Retinal pigment epithelial cell (primary cell): ENCODE measurements around the gene EHHADH.

Source experiments
- DNase-seq: peaks from one replicate; pipeline ENCODE4 v3.0.0-alpha.2; 2010; ENCODE audit warnings: low read depth
- H3K4me3 ChIP-seq: 2 replicates; pipeline ENCODE4 v1.5.1; 2011; ENCODE audit warnings: mild to moderate bottlenecking, low read length, control low read depth, moderate library complexity
- CTCF ChIP-seq: conservative IDR thresholded peaks from 2 replicates; pipeline ENCODE4 v1.5.1; 2011; ENCODE audit warnings: low read depth, low read length, control low read depth, inconsistent platforms

Gene EHHADH

GRCh38 chr3:185199206-185199605, 54.6 kb downstream of the EHHADH start:
- no peak for TF ChIP-seq CTCF
- H3K4me3 ChIP-seq, result no peak overlapping the region
- no peak for DNase-seq

DNA sequence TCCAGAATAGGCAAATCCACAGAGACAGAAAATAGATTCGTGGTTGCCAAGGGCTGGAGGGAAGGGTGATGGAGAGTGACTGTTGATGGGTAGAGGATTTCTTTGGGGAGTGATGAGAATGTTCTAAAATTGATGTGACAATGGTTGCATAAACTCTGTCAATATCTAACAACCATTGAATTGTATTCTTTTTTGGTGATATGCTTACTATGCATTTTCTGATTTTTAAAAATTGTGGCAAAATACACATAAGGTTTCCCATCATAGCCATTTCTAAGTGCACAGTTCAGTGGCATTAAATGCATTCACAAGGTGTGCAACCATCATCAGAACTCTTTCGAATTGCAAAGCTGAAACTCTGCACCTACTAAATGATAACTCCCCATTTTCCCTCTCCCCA, 56.8 kb downstream of the EHHADH start:
- DNase-seq, result no peak
- TF ChIP-seq CTCF, result no peak
- H3K4me3 ChIP-seq, result no peak overlapping the region

GRCh38 chr3:185195652-185196051, 58.2 kb downstream of the EHHADH start:
- no peak for TF ChIP-seq CTCF

GRCh38 chr3:185188816-185189215, 65.0 kb downstream of the EHHADH start:
- DNase-seq, result no peak
- TF ChIP-seq CTCF, result no peak
- H3K4me3 ChIP-seq, result no peak overlapping the region

More at GRCh38 chr3:185195652-185196051, 58.2 kb downstream of the EHHADH start:
- H3K4me3 ChIP-seq, result no peak overlapping the region
- no peak for DNase-seq

DNA sequence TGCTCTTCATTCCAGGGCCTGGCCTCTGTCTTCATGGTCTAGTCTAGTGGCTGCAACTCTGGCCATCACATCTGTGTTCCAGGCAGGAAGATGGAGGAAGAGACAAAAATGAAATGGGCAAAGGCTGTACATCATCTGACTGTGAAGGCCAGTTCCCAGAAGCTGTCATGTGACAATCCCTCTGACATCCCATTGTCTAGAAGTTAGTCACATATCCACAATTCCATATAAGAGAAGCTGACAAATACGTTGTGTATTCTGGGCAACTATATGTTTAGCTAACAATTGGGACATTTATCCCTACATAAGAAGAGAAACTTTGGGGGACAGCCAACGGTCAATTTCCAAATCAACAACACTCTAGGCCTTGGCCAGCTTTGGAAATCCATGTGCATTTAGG, 66.5 kb downstream of the EHHADH start:
- no peak overlapping the region for H3K4me3 ChIP-seq
- TF ChIP-seq CTCF, result no peak
- no peak for DNase-seq

DNA sequence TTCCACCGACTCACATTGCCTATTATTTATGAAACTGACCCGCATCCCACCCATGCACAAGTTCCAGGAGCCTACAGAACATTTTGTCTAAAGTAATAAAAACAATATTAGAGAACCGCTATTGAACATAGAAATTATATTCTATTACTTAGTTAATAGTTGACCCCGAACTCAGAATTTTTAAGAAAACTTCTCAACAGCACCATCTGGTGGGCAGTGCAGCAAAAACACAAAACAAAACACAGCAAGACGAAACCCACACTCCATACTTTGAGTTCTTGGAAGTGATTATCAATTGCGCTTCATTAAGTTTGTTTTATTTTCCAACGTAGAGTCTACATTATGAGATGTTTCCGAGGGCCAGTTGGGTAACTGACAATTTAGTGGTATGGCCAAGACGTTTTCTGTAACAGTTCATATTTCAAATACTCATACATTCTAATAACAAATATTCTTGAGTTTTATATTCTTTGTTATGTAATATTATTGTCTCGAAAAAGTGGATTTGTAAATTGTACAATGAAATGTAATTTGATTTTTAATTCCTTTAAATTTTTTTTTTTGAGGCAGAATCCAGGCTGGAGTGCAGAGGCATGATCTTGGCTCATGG, 77.0 kb downstream of the EHHADH start:
- DNase-seq, result no peak
- peak; percentile 72 for TF ChIP-seq CTCF

GRCh38 chr3:185175370-185175987, 78.4 kb downstream of the EHHADH start:
- no peak for TF ChIP-seq CTCF
- H3K4me3 ChIP-seq, result no peak overlapping the region
- DNase-seq, result no peak

More for the DNA sequence above, 77.0 kb downstream of the EHHADH start:
- no peak overlapping the region for H3K4me3 ChIP-seq
